ENCODE data around the gene IWS1.
"Not testable (repeated sequence)": the region's sequence is repeated elsewhere in the genome, so short reads cannot be mapped to it uniquely, and the experiment has no call there.

Gene IWS1

DNA sequence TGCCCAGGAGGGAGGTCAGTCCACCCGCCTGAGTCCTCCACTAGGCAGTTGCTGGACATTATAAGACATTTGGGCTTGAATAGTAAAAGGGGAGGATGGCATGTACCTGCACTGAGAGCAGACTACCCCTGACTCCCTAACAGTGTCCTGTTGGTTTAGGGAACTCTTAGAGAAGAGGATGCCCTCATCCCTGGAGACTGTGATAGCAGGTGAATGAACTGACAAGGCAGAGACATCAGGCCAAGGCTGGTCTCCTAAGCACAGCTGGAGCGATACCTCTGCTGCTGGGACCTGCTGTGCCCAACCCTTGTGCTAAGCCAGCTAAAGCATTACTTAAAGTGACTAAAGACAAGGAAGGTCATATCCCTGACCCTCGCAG lies 73.3 kb downstream of the IWS1 start:
- TF ChIP-seq, protein P1, sequence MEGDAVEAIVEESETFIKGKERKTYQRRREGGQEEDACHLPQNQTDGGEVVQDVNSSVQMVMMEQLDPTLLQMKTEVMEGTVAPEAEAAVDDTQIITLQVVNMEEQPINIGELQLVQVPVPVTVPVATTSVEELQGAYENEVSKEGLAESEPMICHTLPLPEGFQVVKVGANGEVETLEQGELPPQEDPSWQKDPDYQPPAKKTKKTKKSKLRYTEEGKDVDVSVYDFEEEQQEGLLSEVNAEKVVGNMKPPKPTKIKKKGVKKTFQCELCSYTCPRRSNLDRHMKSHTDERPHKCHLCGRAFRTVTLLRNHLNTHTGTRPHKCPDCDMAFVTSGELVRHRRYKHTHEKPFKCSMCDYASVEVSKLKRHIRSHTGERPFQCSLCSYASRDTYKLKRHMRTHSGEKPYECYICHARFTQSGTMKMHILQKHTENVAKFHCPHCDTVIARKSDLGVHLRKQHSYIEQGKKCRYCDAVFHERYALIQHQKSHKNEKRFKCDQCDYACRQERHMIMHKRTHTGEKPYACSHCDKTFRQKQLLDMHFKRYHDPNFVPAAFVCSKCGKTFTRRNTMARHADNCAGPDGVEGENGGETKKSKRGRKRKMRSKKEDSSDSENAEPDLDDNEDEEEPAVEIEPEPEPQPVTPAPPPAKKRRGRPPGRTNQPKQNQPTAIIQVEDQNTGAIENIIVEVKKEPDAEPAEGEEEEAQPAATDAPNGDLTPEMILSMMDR (IDR thresholded peaks at IDR 0.05; ENCODE audit: low read depth, low read length) = no peak
- no peak for DNase-seq (ENCODE audit: extremely low read depth, low read depth)

DNA sequence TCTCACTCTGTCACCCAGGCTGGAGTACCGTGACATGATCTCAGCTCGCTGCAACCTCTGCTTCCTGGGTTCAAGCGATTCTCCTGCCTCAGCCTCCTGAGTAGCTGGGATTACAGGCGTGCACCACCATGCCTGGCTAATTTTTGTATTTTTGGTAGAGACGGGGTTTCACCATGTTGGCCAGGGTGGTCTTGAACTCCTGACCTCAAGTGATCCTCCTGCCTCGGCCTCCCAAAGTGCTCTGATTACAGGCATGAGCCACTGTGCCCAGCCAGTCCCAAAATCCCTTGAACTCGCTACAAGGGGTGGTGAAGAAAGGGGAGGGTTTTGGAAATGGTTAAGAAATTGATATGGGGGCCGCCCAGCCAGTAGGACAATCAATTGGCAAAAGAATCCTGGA lies 73.9 kb downstream of the IWS1 start:
- not testable (repeated sequence) for DNase-seq (ENCODE audit: extremely low read depth, low read depth)

DNA sequence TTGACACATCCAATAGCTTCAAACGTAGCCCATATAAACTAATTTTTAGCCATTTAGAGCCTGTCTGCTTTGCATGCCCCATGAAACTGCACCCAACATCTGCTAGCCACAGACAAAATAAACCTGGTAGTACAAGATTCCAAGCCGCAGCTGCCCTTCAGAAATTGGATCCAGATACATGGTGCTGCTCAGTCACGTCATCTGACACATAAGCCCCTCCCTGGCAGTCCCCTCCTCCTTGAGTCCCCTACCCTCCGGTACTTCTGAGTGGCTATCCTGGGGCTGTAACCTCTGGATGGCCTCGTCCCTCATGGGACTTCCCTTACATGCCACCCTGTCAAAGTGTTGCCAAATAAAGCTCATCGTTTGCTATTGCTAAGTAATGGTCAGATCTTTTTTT lies 74.3 kb downstream of the IWS1 start:
- DNase-seq (ENCODE audit: extremely low read depth, low read depth) = peak; percentile 19
- TF ChIP-seq, protein P1 (IDR thresholded peaks at IDR 0.05; ENCODE audit: low read depth, low read length) = no peak

DNA sequence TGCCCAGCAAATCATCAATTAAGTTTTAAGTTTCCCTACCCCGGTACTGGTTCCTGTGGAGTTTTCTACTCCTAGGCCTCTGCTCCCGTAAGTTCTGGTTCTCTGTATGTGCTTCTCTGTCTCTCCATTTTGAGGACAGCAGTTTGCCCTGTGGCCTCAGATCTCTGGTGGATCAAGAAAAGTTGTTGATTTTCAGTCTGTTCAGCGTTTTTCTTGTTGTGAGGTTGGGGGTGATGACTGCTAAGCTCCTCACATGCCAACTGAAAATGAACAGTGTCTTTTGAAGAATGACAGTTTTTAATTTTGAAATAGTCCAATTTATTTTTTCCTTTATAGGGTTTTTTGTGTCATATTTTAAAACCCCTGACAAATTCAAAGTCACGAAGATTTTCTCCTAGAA lies 76.4 kb downstream of the IWS1 start:
- TF ChIP-seq, protein P1 (IDR thresholded peaks at IDR 0.05; ENCODE audit: low read depth, low read length) = no peak
- DNase-seq (ENCODE audit: extremely low read depth, low read depth) = no peak

DNA sequence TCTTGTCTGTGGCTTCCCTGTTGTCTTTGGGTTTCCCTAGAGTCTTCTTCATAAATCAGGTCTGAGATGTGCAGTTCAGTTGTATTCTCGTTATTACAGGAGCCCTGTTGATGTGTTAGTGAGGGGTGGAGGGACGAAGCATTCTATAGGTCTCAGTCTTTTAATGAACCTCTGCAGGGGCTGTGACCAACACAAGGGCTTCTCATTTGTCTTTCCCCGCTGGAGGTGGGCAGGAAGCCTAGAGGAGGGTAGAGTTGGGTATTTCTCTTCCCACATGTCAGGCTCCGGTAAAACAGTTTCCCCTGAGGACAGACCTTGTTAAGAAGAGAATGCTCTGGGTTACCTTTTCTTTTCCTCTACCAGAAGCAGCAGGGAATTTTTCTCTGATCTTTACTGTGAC lies 76.9 kb downstream of the IWS1 start:
- no peak for DNase-seq (ENCODE audit: extremely low read depth, low read depth)
- TF ChIP-seq, protein P1 (IDR thresholded peaks at IDR 0.05; ENCODE audit: low read depth, low read length) = no peak

DNA sequence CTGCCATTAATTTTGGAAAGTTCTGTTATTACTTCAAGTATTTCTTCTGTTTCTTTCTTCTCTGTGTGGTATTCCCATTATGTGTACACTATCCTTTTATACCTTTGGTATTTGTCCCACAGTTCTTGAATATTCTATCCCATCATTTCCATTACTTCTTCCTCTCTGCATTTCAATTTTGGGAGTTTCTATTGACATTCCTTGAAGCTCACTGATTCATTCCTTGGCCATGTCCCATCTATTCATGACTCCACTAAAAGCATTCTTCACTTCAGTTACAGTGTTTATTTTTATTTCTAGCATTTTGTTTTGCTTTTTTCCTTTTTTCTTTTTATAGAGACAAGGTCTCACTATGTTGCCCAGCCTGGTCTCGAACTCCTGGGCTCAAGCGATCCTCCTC lies 77.8 kb downstream of the IWS1 start:
- TF ChIP-seq, protein P1 (IDR thresholded peaks at IDR 0.05; ENCODE audit: low read depth, low read length) = no peak
- peak; percentile 15 for DNase-seq (ENCODE audit: extremely low read depth, low read depth)

DNA sequence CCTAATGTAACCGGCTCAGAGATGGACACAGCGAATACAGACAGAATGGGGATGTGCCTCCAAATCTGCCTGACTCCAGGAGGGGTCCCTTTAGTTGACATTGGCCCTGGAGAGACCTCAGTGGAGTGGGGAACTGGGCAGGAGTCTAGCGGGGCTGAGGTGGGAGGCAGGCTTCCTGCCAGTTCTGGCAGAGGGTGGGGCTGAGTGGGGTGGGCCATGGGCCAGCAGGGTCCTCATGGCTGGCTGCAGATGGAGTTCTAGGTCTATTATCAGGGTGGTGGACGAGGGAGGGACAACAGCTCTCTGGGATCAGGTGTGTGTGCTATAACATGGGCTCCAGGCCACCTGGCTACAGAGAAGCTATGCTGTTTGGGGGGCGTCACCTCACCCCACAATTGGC lies 86.9 kb downstream of the IWS1 start:
- DNase-seq (ENCODE audit: extremely low read depth, low read depth) = no peak
- TF ChIP-seq, protein P1 (IDR thresholded peaks at IDR 0.05; ENCODE audit: low read depth, low read length) = no peak

DNA sequence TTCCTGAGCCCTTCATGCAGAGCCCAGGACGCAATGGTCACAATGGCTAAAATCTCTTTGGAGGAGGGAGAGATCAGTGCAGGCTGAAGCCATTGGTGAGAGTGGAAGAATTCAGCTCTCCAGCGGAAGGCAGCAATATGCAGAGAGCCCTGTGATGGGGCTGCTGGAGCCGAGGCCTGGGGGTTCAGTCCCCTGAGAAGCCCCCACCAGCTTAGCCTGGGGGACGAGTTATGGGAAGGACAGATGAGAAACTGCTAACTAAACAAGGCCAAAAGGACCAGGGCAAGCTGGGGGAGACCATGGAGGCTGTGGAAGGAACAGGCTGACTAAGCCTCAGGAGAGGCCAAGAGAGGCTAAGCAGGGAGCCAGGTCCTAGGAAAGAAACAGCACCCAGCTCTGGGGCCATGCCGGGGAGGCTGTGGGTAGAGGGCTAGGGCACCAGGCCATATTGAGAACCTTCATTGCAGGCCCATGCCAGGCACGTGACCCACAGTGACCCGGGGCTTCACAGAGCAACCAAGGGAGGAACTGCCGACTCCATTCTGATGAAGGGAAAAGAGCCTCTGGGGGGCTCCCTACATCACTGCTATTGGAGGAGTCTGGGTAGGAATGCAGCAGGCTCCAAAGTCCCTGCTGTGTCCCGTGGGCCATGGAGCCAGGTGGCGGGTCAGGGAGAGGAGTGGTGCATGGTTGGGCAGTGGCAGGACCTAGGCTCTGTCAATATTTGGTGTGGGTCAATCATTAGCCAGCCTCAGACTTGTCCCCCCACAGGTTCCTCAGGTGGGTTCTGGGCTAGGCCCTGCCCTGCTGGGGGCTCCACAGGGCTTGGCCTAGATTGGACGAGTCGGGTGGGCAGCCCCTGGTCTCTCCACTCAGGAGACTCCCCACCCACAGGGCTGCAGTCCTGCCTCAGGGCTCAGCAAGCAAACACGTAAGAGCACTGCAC lies 88.2 kb downstream of the IWS1 start:
- TF ChIP-seq, protein P1 (IDR thresholded peaks at IDR 0.05; ENCODE audit: low read depth, low read length) = no peak
- no peak for DNase-seq (ENCODE audit: extremely low read depth, low read depth)

Measured in AG09319 (cell line).